Activated B cell treated with CpG ODN at 0.5 μM for 24 hours (primary cell): ENCODE data around the gene PCGF1. TPM values are rescaled to one million over a fixed set of nuclear protein-coding genes. Genes with fewer than 3 reads are reported as not detected.

Experiments
- ATAC-seq: fragments of 200-7000 bp; cut with Tn5 transposase; one replicate; pipeline ENCODE4 v1.10.0; 2021; ENCODE audit warnings: low read depth, mild to moderate bottlenecking, moderate library complexity
- CTCF ChIA-PET: fragments of 350-600 bp; sonication (Branson Sonifier 250); formaldehyde crosslinking; loops from one replicate; lab custom pipeline; 2021; ENCODE audit warnings: antibody characterized with exemption; lab: Charles Lee
- POLR2A ChIA-PET: fragments of 350-600 bp; sonication (Branson Sonifier 250); formaldehyde crosslinking; loops from one replicate; lab custom pipeline; 2021; ENCODE audit warnings: antibody characterized with exemption; lab: Charles Lee
- DNase-seq: peaks from one replicate; pipeline ENCODE4 v3.0.0; 2022
- H3K27ac Mint-ChIP-seq: one replicate; pipeline ENCODE4 v1.8.0; 2020; ENCODE audit warnings: mixed read lengths
- H3K27me3 Mint-ChIP-seq: one replicate; pipeline ENCODE4 v1.8.0; 2021; ENCODE audit warnings: mixed read lengths
- H3K36me3 Mint-ChIP-seq: one replicate; pipeline ENCODE4 v1.8.0; 2021; ENCODE audit warnings: low read depth, mixed read lengths
- H3K4me1 Mint-ChIP-seq: one replicate; pipeline ENCODE4 v1.8.0; 2021; ENCODE audit warnings: mixed read lengths
- H3K4me3 Mint-ChIP-seq: one replicate; pipeline ENCODE4 v1.8.0; 2020; ENCODE audit warnings: mild to moderate bottlenecking, mixed read lengths
- H3K9me3 Mint-ChIP-seq: one replicate; pipeline ENCODE4 v1.8.0; 2020; ENCODE audit warnings: mixed read lengths
- intact Hi-C: fragments of 100-400 bp; cut with micrococcal nuclease; formaldehyde crosslinking; loops from one replicate; pipeline ENCODE4 v1.15.1; 2024
- total RNA-seq: library from RNA; stranded (reverse); gene quantifications from 2 replicates; pipeline ENCODE4 v1.2.3, GENCODE V29; 2022
- TF ChIP-seq, protein P1 (sequence below): fragments of 200-600 bp; IDR thresholded peaks from one replicate; pipeline ENCODE4 v1.8.0; 2022; ENCODE audit warnings: antibody characterized with exemption, mild to moderate bottlenecking

The PCGF1 gene
- total RNA-seq, 1 donor from 2014 or later = 34.7 TPM

DNA sequence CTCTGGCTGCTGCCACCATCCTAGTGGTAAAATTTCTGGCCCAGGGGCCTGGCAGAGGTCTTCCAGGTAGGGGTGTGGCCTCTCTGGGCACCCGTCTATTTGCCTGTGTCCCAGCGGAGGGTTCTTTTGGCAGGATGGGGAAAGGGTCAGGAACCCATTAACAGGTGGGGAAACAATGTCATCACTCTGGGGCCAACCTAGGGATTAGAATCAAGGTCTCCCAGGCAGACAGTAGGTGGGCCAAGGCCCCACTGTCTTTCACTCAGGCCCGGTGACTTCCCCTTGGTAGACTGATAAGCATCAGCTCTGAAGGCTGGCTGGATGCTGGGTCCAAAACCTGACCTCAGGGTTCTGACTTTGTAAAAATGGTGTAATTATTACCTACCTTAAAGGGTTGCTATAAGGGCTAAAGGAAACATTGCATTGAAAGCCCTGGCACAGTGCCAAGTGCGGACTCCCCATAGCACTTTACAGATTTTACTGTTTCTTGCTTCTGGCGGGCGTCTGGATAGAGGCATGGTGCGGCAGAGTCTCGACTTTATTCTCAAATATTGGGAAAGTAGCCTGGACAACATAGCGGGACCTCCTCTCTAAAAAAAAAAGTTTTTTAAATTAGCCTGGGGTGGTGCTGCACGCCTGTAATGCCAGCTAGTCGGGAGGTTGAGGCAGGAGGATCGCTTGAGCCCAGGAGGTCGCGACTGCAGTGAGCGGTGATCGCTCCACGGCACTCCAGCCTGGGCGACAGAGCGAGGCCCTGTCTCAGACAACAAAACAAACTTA is 10.3 kb downstream of the PCGF1 start:
- ChIA-PET CTCF (interaction anchor here (1.4 kb wide), 1 partner anchor 92 kb away, joined by 3 read pairs; no protein-coding TSS in a partner anchor), POLR2A (interaction anchor here (0.6 to 2.4 kb wide), 7 partner anchors 10 to 1398 kb away, joined by 3 to 11 read pairs (median 7); partner anchors contain the start of genes AUP1, CCDC142, HTRA2 and PCGF1)
- DNase-seq (no peak), ATAC-seq (no peak)
- intact Hi-C loops = no loop called here
- Mint-ChIP-seq H3K27me3 (peaks cover 25% of the 10 kb centered on the region), H3K27ac (no peak overlapping the region), H3K4me1 (peaks cover 27% of the 10 kb centered on the region), H3K9me3 (no peaks in the 10 kb centered on the region), H3K36me3 (peaks cover 26% of the 10 kb centered on the region), H3K4me3 (peak overlapping the region; percentile 87)
- TF ChIP-seq, protein P1, sequence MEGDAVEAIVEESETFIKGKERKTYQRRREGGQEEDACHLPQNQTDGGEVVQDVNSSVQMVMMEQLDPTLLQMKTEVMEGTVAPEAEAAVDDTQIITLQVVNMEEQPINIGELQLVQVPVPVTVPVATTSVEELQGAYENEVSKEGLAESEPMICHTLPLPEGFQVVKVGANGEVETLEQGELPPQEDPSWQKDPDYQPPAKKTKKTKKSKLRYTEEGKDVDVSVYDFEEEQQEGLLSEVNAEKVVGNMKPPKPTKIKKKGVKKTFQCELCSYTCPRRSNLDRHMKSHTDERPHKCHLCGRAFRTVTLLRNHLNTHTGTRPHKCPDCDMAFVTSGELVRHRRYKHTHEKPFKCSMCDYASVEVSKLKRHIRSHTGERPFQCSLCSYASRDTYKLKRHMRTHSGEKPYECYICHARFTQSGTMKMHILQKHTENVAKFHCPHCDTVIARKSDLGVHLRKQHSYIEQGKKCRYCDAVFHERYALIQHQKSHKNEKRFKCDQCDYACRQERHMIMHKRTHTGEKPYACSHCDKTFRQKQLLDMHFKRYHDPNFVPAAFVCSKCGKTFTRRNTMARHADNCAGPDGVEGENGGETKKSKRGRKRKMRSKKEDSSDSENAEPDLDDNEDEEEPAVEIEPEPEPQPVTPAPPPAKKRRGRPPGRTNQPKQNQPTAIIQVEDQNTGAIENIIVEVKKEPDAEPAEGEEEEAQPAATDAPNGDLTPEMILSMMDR = no peak

DNA sequence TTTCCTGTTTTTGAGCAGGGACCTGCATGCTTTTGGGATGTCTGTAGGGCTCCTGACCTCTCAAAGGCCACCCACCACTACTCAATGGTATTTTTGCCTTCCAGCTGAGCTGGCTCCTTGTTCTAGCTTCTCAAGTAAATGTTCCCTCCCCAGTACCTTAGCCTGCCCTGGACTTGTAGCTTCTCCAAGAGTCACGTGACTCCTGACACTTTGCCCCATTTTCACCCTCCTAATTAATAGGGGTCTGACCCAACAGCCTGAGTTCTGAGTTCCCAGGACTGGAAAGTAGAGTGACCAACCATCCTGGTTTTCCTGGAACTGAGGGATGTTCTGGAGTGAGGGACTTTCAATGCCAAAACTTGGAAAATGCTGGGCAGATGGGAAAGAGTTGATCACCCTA is 12.1 kb downstream of the PCGF1 start:
- no peak for DNase-seq
- Mint-ChIP-seq H3K36me3 (peaks cover 44% of the 10 kb centered on the region), H3K9me3 (no peaks in the 10 kb centered on the region), H3K27ac (no peak overlapping the region), H3K4me3 (no peak overlapping the region), H3K27me3 (peaks cover 14% of the 10 kb centered on the region), H3K4me1 (peaks cover 23% of the 10 kb centered on the region)
- CTCF ChIA-PET = interaction anchor here (1.5 kb wide), 1 partner anchor 50 kb away, joined by 3 read pairs; no protein-coding TSS in a partner anchor
- intact Hi-C loops = no loop called here
- TF ChIP-seq, protein P1 = no peak
- ATAC-seq = no peak
- POLR2A ChIA-PET = no interaction called here

DNA sequence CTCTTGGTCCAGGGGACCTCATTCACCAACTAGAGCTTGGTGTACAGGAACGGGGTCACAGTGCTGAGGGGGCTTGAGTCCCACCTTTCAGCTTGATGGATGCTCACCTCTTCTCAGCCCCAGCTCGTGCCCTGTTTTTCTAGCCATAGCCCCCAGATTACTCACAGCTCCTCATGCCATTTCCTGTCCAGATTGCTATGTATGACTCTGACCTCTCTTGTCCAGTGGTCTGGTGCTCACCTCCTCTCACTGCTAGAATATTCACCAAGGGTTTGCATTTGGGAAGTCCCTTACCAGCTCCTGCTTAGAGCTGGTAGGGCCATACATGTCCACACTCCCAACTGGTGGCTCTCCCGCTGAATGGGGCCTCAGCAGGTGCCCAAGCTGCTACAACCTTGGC is 13.9 kb downstream of the PCGF1 start:
- ATAC-seq = no peak
- peaks cover 56% of the 10 kb centered on the region for H3K36me3 Mint-ChIP-seq
- no peak overlapping the region for H3K27ac Mint-ChIP-seq
- no peaks in the 10 kb centered on the region for H3K9me3 Mint-ChIP-seq
- ChIA-PET CTCF (interaction anchor here (1.4 kb wide), 1 partner anchor 158 kb away, joined by 3 read pairs; no protein-coding TSS in a partner anchor), POLR2A (no interaction called here)
- H3K27me3 Mint-ChIP-seq = peaks cover 6% of the 10 kb centered on the region
- no peak overlapping the region for H3K4me3 Mint-ChIP-seq
- intact Hi-C loops = no loop called here
- peaks cover 8% of the 10 kb centered on the region for H3K4me1 Mint-ChIP-seq
- DNase-seq = no peak
- TF ChIP-seq, protein P1 = no peak

DNA sequence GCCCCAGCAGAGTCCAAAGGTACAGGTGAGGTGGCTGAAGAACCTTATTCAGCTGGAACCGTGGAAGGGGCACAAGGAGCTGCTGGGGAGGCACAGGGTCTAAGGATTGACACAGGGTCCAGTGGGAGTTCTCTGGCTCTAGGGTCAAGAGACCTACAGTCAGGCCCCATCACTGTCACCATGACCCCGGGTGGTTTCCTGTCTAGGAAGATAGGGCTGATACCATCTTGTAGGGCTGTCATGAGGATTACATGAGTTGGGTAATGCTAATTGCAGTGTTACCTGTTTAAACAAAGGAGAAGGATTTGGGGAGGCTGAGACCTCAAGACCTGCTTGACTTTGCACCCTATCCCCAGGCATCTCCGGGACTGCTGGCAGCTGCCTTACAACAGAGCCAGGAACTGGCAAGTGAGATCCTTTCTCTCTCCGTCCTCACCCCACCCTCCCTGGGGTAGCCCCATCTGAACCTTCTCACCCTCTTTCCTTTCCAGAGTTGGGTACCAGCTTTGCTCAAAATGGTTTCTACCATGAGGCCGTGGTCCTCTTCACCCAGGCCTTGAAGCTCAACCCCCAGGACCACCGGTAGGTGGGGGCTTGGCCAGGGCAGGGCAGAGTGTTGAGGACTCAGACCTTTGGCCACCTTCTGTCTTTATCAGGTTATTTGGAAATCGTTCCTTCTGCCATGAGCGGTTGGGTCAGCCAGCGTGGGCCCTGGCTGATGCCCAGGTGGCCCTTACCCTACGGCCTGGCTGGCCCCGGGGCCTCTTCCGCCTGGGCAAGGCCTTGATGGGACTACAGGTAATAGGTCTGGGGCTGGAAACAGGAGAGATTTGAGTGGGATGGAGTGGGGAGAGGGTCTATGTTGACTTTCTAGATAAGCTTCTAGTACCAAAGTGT is 15.6 kb downstream of the PCGF1 start:
- no peaks in the 10 kb centered on the region for H3K9me3 Mint-ChIP-seq
- no peaks in the 10 kb centered on the region for H3K4me1 Mint-ChIP-seq
- intact Hi-C loops = no loop called here
- ATAC-seq = no peak
- TF ChIP-seq, protein P1 = no peak
- no peak for DNase-seq
- H3K27me3 Mint-ChIP-seq = no peaks in the 10 kb centered on the region
- ChIA-PET POLR2A (interaction anchor here (0.5 to 1.3 kb wide), 2 partner anchors 26 to 67 kb away, joined by 3 to 4 read pairs; no protein-coding TSS in a partner anchor), CTCF (no interaction called here)
- no peak overlapping the region for H3K27ac Mint-ChIP-seq
- no peak overlapping the region for H3K4me3 Mint-ChIP-seq
- H3K36me3 Mint-ChIP-seq = peaks cover 60% of the 10 kb centered on the region
